Activated CD4-positive, alpha-beta T cell treated with anti-CD3 and anti-CD28 coated beads for 4 hours (primary cell): Measurements from ENCODE around the gene RIC3.
A peak's percentile ranks its signal among the peaks of the same experiment; 100 is the strongest.

Experiments used
- DNase-seq, 2 donors: peaks; one replicate each; pipeline ENCODE4 v3.0.0-alpha.2; 2020

Gene RIC3

GRCh38 chr11:8168485-8169257, at the start of gene RIC3:
RIC3 (minus strand) TSS chr11:8169025; CDS start chr11:8168989, 36 bp downstream.
- peak; percentile 33 to 37 for DNase-seq

- no peak for DNase-seq
These were observed 49.6 kb upstream of the RIC3 start for GRCh38 chr11:8218409-8218808.

- no peak for DNase-seq
These were observed 49.1 kb upstream of the RIC3 start for GRCh38 chr11:8217926-8218325.

- DNase-seq: no peak
These were observed 48.3 kb upstream of the RIC3 start for GRCh38 chr11:8217136-8217535.

GRCh38 chr11:8213376-8213775, 44.6 kb upstream of the RIC3 start:
- DNase-seq: no peak

- no peak for DNase-seq
These were observed 40.5 kb upstream of the RIC3 start for GRCh38 chr11:8209208-8209807.

GRCh38 chr11:8207080-8208000, 38.5 kb upstream of the RIC3 start:
- no peak for DNase-seq

GRCh38 chr11:8206251-8207079, 37.6 kb upstream of the RIC3 start:
- DNase-seq: no peak

GRCh38 chr11:8205566-8205965, 36.7 kb upstream of the RIC3 start:
- DNase-seq: no peak

GRCh38 chr11:8204596-8204995, 35.8 kb upstream of the RIC3 start:
- DNase-seq: no peak

GRCh38 chr11:8204025-8204424, 35.2 kb upstream of the RIC3 start:
- no peak for DNase-seq

- DNase-seq: no peak
These were observed 34.5 kb upstream of the RIC3 start for GRCh38 chr11:8203414-8203715.

GRCh38 chr11:8202516-8203413, 33.9 kb upstream of the RIC3 start:
- DNase-seq: no peak

GRCh38 chr11:8201644-8202365, 33.0 kb upstream of the RIC3 start:
- no peak for DNase-seq

- DNase-seq: no peak
These were observed 30.9 kb upstream of the RIC3 start for GRCh38 chr11:8199676-8200075.

- no peak for DNase-seq
These were observed 27.9 kb upstream of the RIC3 start for GRCh38 chr11:8196749-8197148.

- DNase-seq: no peak
These were observed 26.1 kb upstream of the RIC3 start for GRCh38 chr11:8194956-8195355.

GRCh38 chr11:8192896-8193209, 24.0 kb upstream of the RIC3 start:
- DNase-seq: no peak

- DNase-seq: peak; percentile 27 to 39
These were observed 23.4 kb upstream of the RIC3 start for GRCh38 chr11:8192016-8192895.

- no peak for DNase-seq
These were observed 21.6 kb upstream of the RIC3 start for GRCh38 chr11:8190431-8190830.
